GM18951 (cell line): ENCODE data around the gene GCLC.

ENCODE experiments used
- POLR2A ChIP-seq: IDR thresholded peaks from 4 replicates; pipeline ENCODE4 v1.6.1; 2011; ENCODE audit warnings: mild to moderate bottlenecking; ENCODE audit not compliant: insufficient read length, insufficient read depth; ENCODE audit errors: extremely low read depth
- in situ Hi-C: fragments of 300-500 bp; cut with MboI; formaldehyde crosslinking; loops from one replicate; pipeline ENCODE4 v1.12.0; 2022; ENCODE audit warnings: low sequenced_read_pairs, mixed read lengths, inconsistent platforms; ENCODE audit not compliant: unreplicated experiment

Gene GCLC

GRCh38 chr6:53499094-53499493 is 45.8 kb downstream of the GCLC start:
- in situ Hi-C loops, result loop anchor here (10.0 kb wide), 1 partner anchor 136 kb away; no protein-coding TSS in a partner anchor

GRCh38 chr6:53498649-53499048 is 46.3 kb downstream of the GCLC start:
- in situ Hi-C loops, result loop anchor here (10.0 kb wide), 1 partner anchor 136 kb away; no protein-coding TSS in a partner anchor
- no peak for TF ChIP-seq POLR2A

More at GRCh38 chr6:53499094-53499493, 45.8 kb downstream of the GCLC start:
- TF ChIP-seq POLR2A, result no peak

GRCh38 chr6:53497905-53498304 is 47.0 kb downstream of the GCLC start:
- in situ Hi-C loops, result loop anchor here (10.0 kb wide), 1 partner anchor 137 kb away; no protein-coding TSS in a partner anchor
- no peak for TF ChIP-seq POLR2A

GRCh38 chr6:53496797-53497375 is 48.0 kb downstream of the GCLC start:
- in situ Hi-C loops, result loop anchor here (10.0 kb wide), 1 partner anchor 138 kb away; no protein-coding TSS in a partner anchor
- TF ChIP-seq POLR2A, result no peak

GRCh38 chr6:53495506-53496499 is 49.1 kb downstream of the GCLC start:
- no peak for TF ChIP-seq POLR2A
- in situ Hi-C loops, result loop anchor here (10.0 kb wide), 1 partner anchor 139 kb away; no protein-coding TSS in a partner anchor

GRCh38 chr6:53494076-53494475 is 50.8 kb downstream of the GCLC start:
- in situ Hi-C loops, result loop anchor here (10.0 kb wide), 1 partner anchor 141 kb away; no protein-coding TSS in a partner anchor

GRCh38 chr6:53493635-53494025 is 51.3 kb downstream of the GCLC start:
- no peak for TF ChIP-seq POLR2A
- in situ Hi-C loops, result loop anchor here (10.0 kb wide), 1 partner anchor 141 kb away; no protein-coding TSS in a partner anchor

More at GRCh38 chr6:53494076-53494475, 50.8 kb downstream of the GCLC start:
- TF ChIP-seq POLR2A, result no peak

- no peak for TF ChIP-seq POLR2A
- in situ Hi-C loops, result loop anchor here (10.0 kb wide), 1 partner anchor 142 kb away; no protein-coding TSS in a partner anchor
Measured at GRCh38 chr6:53492860-53493634, 51.9 kb downstream of the GCLC start.

GRCh38 chr6:53487080-53487479 is 57.8 kb downstream of the GCLC start:
- TF ChIP-seq POLR2A, result no peak

GRCh38 chr6:53486679-53487078 is 58.2 kb downstream of the GCLC start:
- in situ Hi-C loops, result no loop called here

More at GRCh38 chr6:53487080-53487479, 57.8 kb downstream of the GCLC start:
- in situ Hi-C loops, result no loop called here

GRCh38 chr6:53484476-53485280 is 60.2 kb downstream of the GCLC start:
- in situ Hi-C loops, result no loop called here
- no peak for TF ChIP-seq POLR2A

More at GRCh38 chr6:53486679-53487078, 58.2 kb downstream of the GCLC start:
- no peak for TF ChIP-seq POLR2A

- no peak for TF ChIP-seq POLR2A
- in situ Hi-C loops, result no loop called here
Measured at GRCh38 chr6:53483423-53484353, 61.2 kb downstream of the GCLC start.
